ENCODE results near the gene MDH1B.
A peak's percentile ranks its signal among the peaks of the same experiment; 100 is the strongest.
"Not testable (repeated sequence)": the region's sequence is repeated elsewhere in the genome, so short reads cannot be mapped to it uniquely, and the experiment has no call there.

MDH1B gene

GRCh38 chr2:206765242-206766056 lies at the start of gene MDH1B, which contains the start of gene FASTKD2:
TSS of gene MDH1B (minus strand) at chr2:206765328. CDS start at chr2:206765271, 57 bp downstream.
TSS of gene FASTKD2 (plus strand) at chr2:206765606. CDS start at chr2:206766694, 1,088 bp downstream.
- DNase-seq (ENCODE audit: low read depth in 2 of 2) = peak; percentile 74 to 79

DNA sequence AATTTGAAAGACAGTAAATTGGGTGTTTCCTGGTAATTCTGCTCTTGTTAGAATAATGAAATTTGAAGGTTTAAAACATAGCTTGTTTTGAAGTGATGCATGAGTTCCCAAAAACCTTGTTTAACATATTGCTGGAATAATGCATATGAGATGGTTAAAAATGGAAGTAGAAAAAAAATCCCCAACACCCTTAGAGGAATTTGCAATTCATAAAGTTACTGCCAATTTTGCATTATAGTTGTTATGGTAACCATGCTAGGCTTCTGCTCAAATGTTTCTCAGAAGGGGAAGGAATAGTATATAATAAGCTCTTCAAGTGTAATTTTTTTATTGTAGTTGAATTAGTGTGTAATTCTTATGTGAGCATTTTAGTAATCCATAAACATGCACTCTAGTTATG lies 49.4 kb upstream of the MDH1B start:
- DNase-seq (ENCODE audit: low read depth in 2 of 2) = no peak

DNA sequence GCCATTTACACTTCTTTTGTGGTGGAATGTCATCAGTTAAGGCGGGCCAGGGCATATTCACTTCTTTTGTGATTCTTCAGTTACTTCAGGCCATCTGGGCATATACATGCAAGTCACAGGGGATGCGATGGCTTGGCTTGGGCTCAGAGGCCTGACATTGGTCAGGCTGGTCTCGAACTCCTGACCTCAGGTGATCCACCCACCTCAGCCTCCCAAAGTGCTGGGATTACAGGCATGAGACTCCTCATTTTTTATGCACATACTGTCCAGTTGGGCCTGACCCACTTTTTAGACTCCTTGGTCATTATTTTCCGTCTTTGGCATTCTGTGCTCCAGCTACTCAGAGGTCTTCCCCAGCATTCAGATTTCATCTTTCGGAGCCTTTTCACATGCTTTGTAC lies 47.3 kb upstream of the MDH1B start:
- DNase-seq (ENCODE audit: low read depth in 2 of 2) = not testable (repeated sequence)

- not testable (repeated sequence) for DNase-seq (ENCODE audit: low read depth in 2 of 2)
Measured at GRCh38 chr2:206807624-206808023, 42.5 kb upstream of the MDH1B start.

DNA sequence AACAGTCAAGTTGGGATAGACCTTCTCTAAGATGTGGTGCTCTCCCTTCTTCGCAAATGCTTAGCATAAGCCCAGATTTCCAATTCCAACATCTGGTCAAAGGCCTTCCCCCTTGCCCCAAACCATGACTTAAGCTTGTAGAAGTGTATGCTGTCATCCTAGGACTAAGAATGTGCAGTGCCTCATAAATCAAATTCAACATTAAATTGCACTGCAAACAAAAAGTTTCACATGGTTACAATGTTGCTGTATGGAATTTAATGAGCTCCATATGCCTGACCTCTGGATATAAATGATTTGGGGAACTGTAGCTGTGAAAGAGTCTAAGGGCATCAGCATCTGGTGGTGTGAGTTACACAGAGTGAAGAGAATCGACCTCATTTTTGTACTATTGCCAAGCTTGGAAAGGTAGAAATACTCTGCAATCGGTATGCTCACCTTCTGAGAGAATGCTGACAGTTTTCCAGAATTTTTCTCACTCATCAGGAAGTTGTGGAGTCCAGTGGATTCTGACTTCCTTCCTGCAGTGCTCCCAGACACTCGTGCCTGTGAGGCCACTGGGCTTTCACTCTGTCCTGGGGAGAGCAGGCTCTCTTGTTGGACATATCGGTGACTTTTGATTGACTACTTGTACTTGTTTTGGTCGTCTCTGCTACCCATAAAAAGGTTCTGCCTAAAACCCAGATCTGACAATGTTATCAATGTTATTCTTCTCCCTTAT lies 40.9 kb upstream of the MDH1B start:
- no peak for DNase-seq (ENCODE audit: low read depth in 2 of 2)

DNA sequence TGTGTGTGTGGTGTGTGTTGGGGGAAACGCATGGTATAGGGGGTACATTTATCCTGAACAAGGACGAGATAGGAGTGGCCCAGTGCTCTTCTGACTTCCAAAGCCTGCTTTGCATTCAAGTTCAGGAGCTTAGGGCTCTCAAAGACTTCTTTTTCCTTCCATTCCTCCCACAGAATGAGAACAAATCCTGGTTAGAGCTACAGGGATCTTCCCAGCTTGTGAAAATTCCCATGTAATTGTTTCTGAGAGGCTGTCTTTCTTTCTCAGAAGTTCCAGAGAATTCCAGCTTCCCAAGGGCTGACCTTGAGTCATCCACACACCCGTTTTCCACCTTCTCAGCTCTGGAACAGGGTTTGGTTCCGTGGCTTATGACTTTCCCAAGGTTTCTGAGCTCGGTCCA lies 39.2 kb upstream of the MDH1B start:
- DNase-seq (ENCODE audit: low read depth in 2 of 2) = no peak

DNA sequence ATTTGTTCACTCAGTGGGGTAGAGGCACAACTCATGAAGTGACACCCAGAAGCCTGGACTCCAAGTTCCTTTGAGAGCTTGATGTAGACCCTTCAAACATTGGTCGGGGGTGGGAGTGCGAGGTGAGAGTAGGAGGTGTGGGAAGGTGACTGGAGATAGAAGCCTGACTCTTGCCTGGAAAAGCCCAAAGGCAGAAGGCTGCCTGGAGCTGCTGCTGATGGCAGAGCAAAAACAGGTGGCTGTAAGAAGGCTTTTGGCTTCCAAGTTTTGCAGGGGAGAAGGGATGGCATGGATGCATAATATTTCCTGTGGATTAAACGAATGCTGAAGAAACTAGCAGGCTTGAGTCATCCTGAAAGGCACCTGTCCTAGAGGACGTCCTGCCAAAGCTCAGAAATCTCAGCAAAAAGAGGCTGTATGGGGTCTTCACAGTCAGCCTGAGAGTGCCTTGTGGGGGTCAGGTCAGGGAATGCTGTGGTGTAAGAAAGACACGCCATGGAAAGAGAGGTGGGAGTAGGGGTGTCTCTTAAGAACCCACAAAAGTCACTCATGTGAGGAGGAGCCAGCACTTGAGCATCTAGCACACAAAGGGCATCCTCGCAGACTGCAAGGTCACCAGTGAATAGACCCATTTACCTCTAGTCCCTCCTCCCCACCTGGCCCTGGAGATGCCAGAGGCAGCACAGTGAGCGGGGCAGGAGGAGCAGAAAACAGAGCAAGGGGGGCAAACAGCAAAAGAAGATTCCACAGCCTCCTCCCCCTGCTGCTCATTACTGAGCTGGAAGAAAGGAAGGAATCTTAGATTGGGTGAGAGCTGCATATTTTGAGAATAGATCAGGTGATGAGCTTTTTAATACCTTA lies 37.8 kb upstream of the MDH1B start:
- DNase-seq (ENCODE audit: low read depth in 2 of 2) = no peak

GRCh38 chr2:206801418-206802189 lies 36.5 kb upstream of the MDH1B start:
- DNase-seq (ENCODE audit: low read depth in 2 of 2) = no peak

- no peak for DNase-seq (ENCODE audit: low read depth in 2 of 2)
Measured at GRCh38 chr2:206800506-206801417, 35.6 kb upstream of the MDH1B start.

GRCh38 chr2:206799083-206799482 lies 34.0 kb upstream of the MDH1B start:
- DNase-seq (ENCODE audit: low read depth in 2 of 2) = no peak

GRCh38 chr2:206798000-206798399 lies 32.9 kb upstream of the MDH1B start:
- no peak for DNase-seq (ENCODE audit: low read depth in 2 of 2)

DNA sequence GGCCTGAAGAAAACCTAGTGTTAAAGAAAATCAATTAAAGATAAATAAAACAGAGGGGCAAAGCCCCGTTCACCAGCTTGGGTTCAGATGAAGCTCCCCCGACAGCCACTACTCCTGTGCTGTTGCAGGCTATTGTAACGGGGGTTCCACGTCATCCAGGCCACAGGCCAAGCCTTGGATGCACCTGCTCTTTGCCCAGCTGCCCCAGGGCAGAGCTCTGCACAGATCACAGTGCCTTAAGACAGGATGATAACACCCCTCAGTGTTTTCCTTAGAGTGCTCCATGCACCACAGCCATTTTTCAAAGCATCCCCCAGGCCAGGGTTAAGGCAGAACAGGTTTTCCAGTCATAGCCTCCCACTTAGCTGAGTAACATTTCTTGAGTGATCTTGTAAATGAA lies 32.2 kb upstream of the MDH1B start:
- no peak for DNase-seq (ENCODE audit: low read depth in 2 of 2)

DNA sequence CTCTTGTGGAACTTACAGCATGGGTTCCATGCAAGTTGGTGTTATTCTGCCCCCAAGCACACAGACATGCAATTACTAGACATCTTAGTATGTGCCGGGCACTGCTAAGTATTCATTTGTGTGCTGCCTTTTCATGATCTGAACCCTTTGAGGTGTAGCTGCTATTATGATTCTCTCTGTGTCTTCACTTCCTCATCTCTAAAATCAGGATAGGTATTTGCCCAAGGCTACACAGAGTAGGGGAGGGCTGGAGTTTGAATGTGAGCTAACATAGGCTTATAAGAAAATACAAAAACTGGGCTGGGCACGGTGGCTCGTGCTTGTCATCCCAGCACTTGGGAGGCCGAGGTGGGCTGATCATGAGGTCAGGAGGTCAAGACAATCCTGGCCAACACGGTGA lies 27.5 kb upstream of the MDH1B start:
- no peak for DNase-seq (ENCODE audit: low read depth in 2 of 2)

DNA sequence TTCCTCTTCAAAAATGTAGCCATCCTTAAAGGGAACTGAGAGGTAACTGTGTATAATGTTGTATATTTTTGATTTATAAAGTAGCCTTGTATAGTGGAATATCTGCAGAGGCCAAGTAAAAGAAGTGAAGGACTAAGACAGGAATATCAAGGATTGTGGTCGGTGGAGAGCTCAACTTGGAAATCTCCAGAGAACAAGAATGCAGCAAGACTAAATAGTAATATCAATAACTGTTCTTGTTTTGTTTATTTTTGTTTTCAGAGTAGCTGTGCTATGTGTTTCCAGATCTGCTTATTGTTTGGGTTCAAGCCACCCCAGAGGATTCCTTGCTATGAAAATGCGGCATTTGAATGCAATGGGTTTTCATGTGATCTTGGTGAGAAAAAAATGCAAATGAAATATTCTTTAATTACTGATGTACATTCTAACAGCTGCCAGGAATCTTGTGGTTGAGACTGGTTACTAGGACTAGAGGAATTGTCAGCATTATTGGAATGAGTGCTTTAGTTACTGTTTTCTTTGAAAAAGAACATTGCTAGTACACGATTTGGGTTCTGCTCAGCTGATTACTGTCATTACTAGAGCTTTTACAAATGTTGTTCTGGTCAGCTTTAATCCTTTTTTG lies 25.3 kb upstream of the MDH1B start:
- no peak for DNase-seq (ENCODE audit: low read depth in 2 of 2)

GRCh38 chr2:206784559-206785353 lies 19.6 kb upstream of the MDH1B start:
- no peak for DNase-seq (ENCODE audit: low read depth in 2 of 2)

DNA sequence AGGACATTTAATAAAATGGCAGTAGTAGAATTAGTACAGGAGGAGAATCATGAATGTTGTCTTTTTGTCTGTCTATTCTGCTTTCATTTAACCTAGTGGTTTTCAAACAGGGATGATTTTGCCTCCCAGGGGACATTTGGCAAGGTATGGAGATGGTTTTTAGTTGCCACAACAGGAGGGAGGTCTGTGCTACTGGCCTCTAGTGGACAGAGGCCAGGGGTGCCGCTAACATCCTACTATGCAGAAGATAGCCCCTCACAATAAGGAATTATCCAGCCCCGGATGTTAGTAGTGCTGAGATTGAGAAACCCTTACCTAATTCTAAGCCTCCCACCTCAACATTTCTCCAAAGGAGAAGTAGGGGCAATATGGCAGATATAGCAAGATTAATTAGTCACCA lies 18.6 kb upstream of the MDH1B start:
- DNase-seq (ENCODE audit: low read depth in 2 of 2) = no peak

DNA sequence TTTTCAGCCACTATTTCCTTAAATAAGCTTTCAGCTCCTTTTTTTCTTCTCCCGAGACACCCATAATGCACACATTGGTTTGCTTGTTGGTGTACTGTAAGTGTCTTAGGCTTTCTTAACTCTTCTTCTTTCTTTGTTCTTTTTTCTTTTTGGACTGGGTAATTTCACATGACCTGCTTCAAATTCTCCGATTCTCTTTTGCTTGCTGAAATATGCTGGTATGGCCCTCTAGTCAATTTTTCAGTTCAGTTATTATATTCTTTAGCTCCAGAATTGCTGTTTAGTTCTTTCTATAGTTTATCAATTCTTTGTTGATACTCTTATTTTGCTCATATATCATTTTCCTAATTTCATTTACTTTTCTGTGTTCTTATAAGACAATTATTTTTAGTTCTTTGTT lies 15.5 kb upstream of the MDH1B start:
- DNase-seq (ENCODE audit: low read depth in 2 of 2) = no peak

GRCh38 chr2:206776432-206776831 lies 11.3 kb upstream of the MDH1B start:
- DNase-seq (ENCODE audit: low read depth in 2 of 2) = no peak

DNA sequence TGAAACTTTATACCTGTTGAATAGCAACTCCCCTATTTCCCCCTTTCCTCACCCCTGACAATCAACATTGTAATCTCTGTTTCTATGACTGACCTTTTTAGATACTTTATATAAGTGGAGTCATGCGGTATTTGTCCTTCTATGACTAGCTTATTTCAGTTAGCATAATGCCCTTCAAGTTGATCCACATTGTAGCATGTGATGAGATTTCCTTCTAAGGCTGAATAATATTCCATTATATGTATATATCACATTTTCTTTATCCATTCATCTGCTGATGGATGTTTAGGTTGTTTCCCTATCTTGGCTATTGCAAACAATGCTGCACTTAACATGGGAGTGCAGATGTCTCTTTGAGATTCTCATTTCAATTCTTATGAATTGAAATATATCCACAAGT lies 9.7 kb upstream of the MDH1B start:
- DNase-seq (ENCODE audit: low read depth in 2 of 2) = no peak

Data from stimulated activated CD8-positive, alpha-beta memory T cell treated with anti-CD3 and anti-CD28 coated beads, Interleukin-2, amount 100 ng/mL, for 48 hours (primary cell).